Stimulated activated naive CD8-positive, alpha-beta T cell treated with anti-CD3 and anti-CD28 coated beads, Interleukin-15, amount 100 ng/mL, for 72 hours (primary cell): ENCODE results near the gene SPATA3.
"Not testable (repeated sequence)": the region's sequence is repeated elsewhere in the genome, so short reads cannot be mapped to it uniquely, and the experiment has no call there.

Source experiments
- ATAC-seq: fragments of 150-1000 bp; cut with Tn5 transposase; 2 replicates; pipeline ENCODE4 v1.10.0; 2021; ENCODE audit warnings: mild to moderate bottlenecking, moderate library complexity
- DNase-seq, 2 donors: peaks; one replicate each; pipeline ENCODE4 v3.0.0; 2021 to 2022
- H3K27ac Mint-ChIP-seq, 2 donors: one replicate each; pipeline ENCODE4 v1.8.0; 2022; ENCODE audit warnings: mild to moderate bottlenecking in 2 of 2, mixed read lengths in 2 of 2, moderate library complexity in 2 of 2
- H3K27me3 Mint-ChIP-seq: one replicate; pipeline ENCODE4 v1.8.0; 2022; ENCODE audit warnings: mixed read lengths
- H3K4me1 Mint-ChIP-seq: one replicate; pipeline ENCODE4 v1.8.0; 2022; ENCODE audit warnings: mild to moderate bottlenecking, mixed read lengths
- H3K4me3 Mint-ChIP-seq, 2 donors: one replicate each; pipeline ENCODE4 v1.8.0; 2022; ENCODE audit warnings: mild to moderate bottlenecking in 2 of 2, mixed read lengths in 2 of 2, moderate library complexity in 1 of 2
- H3K9me3 Mint-ChIP-seq, 2 donors: one replicate each; pipeline ENCODE4 v1.8.0; 2022; ENCODE audit warnings: mixed read lengths in 2 of 2

The SPATA3 gene

GRCh38 chr2:231018184-231018583 lies 22.3 kb downstream of the SPATA3 start:
- Mint-ChIP-seq H3K4me1 (no peaks in the 10 kb centered on the region), H3K27ac (no peak overlapping the region), H3K27me3 (peaks cover 38% of the 10 kb centered on the region), H3K4me3 (no peak overlapping the region), H3K9me3 (no peaks in the 10 kb centered on the region)
- ATAC-seq (no peak), DNase-seq (no peak)

DNA sequence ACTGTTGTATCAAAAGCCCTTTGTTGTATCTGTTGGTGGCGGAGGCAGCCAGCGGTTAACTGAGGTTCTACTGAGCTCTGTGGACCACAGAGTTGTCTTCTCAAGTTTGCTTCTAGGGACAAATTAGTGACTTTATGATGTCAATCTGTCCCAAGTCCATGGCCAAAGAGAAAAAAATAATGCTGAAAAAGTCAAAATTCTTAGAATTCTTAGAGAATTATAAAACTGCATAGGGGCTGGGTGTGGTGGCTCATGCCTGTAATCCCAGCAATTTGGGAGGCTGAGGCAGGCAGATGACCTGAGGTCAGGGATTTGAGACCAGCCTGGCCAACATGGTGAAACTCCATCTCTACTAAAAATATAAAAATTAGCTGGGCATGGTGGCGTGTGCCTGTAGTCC lies 29.1 kb downstream of the SPATA3 start:
- H3K27me3 Mint-ChIP-seq, H3K4me3 Mint-ChIP-seq, ATAC-seq, H3K27ac Mint-ChIP-seq, H3K4me1 Mint-ChIP-seq, H3K9me3 Mint-ChIP-seq, DNase-seq: not testable (repeated sequence)

DNA sequence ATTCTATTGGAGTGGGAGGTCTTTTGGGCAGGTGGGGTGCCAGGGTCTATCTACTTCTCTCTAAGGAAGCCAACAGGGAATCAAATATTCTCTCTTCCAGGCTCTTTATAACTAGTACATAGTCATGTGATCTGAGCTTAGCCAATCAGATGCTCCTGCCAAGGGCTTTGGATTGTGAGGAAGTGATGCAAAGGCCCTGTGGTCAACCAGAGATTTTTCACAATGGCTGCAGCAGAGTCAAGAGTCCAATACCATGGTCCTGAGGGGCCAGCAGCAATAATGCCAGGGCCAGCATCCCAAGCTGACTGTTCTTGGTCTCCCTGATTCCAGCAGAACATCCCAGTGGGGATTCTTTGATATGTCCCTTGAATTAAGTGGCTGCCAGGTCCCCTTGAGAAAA lies 33.0 kb downstream of the SPATA3 start:
- Mint-ChIP-seq H3K27me3 (peaks cover 19% of the 10 kb centered on the region), H3K4me1 (no peaks in the 10 kb centered on the region), H3K4me3 (no peak overlapping the region), H3K27ac (no peak overlapping the region), H3K9me3 (no peaks in the 10 kb centered on the region)
- ATAC-seq (no peak), DNase-seq (no peak)

- ATAC-seq (no peak), DNase-seq (no peak)
- Mint-ChIP-seq H3K27me3 (peaks cover 26% of the 10 kb centered on the region), H3K4me3 (no peak overlapping the region), H3K9me3 (no peaks in the 10 kb centered on the region), H3K4me1 (no peaks in the 10 kb centered on the region), H3K27ac (no peak overlapping the region)
Measured at GRCh38 chr2:231029563-231029962, 33.6 kb downstream of the SPATA3 start.

DNA sequence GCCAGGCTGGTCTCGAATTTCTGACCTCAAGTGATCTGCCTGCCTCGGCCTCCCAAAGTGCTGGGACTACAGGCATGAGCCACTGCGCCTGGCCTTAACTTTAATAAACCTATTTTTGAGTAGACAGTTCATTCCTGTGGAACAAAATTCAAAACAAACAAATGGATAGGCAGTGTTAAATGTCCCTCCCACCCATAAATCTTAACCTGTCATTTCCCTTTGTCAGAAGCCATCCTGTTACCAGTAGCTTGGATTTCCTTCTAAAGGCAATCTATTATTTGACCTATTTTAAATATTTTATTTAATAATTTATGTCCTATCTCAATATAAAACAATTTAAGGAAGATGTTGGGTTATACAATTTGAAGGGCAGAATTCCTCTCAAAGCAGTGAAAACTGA lies 34.8 kb downstream of the SPATA3 start:
- H3K4me3 Mint-ChIP-seq = no peak overlapping the region
- no peak for DNase-seq
- no peak for ATAC-seq
- H3K27ac Mint-ChIP-seq = no peak overlapping the region
- H3K27me3 Mint-ChIP-seq = peaks cover 38% of the 10 kb centered on the region
- no peaks in the 10 kb centered on the region for H3K9me3 Mint-ChIP-seq
- H3K4me1 Mint-ChIP-seq = no peaks in the 10 kb centered on the region

DNA sequence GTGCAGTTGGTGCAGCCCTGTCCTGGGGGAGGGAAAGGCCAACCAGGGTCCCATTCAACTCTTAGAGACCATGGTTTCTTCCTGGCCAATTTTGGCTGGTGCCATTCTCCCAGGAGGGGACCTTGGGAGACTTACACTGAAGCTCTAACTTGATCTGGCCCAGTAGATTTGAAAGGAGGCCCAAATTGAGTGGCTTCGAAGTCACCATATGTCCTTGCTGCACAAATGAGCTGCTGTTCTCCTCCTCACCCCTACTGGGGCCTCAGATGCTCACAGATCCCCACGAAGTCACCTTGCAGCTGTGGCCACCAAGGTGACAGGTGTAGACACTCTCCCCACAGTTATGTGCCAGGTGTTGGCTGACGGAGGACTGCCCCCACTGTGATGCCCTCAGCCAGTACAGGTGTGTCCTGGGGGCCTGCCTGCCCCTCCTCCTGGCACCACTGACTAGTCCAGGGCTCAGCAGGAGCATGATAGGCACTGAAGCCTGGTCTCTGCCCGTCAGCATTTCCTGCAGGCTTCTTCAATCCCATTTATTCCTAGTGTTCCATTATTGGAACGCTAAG lies 36.7 kb downstream of the SPATA3 start:
- Mint-ChIP-seq H3K27ac (no peak overlapping the region), H3K4me3 (no peak overlapping the region), H3K4me1 (no peaks in the 10 kb centered on the region), H3K9me3 (no peaks in the 10 kb centered on the region), H3K27me3 (peaks cover 55% of the 10 kb centered on the region)
- ATAC-seq (no peak), DNase-seq (no peak)

- DNase-seq = no peak
- no peak overlapping the region for H3K4me3 Mint-ChIP-seq
- no peaks in the 10 kb centered on the region for H3K9me3 Mint-ChIP-seq
- H3K4me1 Mint-ChIP-seq = peaks cover 5% of the 10 kb centered on the region
- H3K27me3 Mint-ChIP-seq = peaks cover 61% of the 10 kb centered on the region
- ATAC-seq = no peak
- H3K27ac Mint-ChIP-seq = no peak overlapping the region
Measured at GRCh38 chr2:231033147-231034132, 37.5 kb downstream of the SPATA3 start.

GRCh38 chr2:231034291-231034882 lies 38.5 kb downstream of the SPATA3 start:
- no peak overlapping the region for H3K4me3 Mint-ChIP-seq
- ATAC-seq = no peak
- no peak overlapping the region for H3K27ac Mint-ChIP-seq
- DNase-seq = no peak
- peaks cover 71% of the 10 kb centered on the region for H3K27me3 Mint-ChIP-seq
- H3K9me3 Mint-ChIP-seq = no peaks in the 10 kb centered on the region
- peaks cover 9% of the 10 kb centered on the region for H3K4me1 Mint-ChIP-seq

GRCh38 chr2:231036131-231036530 lies 40.2 kb downstream of the SPATA3 start:
- Mint-ChIP-seq H3K9me3 (no peaks in the 10 kb centered on the region), H3K4me1 (peaks cover 9% of the 10 kb centered on the region), H3K27ac (no peak overlapping the region), H3K4me3 (no peak overlapping the region), H3K27me3 (peaks cover 88% of the 10 kb centered on the region)
- ATAC-seq (no peak), DNase-seq (no peak)

- ATAC-seq = no peak
- no peak for DNase-seq
- Mint-ChIP-seq H3K9me3 (no peaks in the 10 kb centered on the region), H3K27me3 (peaks cover 93% of the 10 kb centered on the region), H3K4me3 (no peak overlapping the region), H3K27ac (no peak overlapping the region), H3K4me1 (peaks cover 9% of the 10 kb centered on the region)
Measured at GRCh38 chr2:231036578-231037106, 40.7 kb downstream of the SPATA3 start.

DNA sequence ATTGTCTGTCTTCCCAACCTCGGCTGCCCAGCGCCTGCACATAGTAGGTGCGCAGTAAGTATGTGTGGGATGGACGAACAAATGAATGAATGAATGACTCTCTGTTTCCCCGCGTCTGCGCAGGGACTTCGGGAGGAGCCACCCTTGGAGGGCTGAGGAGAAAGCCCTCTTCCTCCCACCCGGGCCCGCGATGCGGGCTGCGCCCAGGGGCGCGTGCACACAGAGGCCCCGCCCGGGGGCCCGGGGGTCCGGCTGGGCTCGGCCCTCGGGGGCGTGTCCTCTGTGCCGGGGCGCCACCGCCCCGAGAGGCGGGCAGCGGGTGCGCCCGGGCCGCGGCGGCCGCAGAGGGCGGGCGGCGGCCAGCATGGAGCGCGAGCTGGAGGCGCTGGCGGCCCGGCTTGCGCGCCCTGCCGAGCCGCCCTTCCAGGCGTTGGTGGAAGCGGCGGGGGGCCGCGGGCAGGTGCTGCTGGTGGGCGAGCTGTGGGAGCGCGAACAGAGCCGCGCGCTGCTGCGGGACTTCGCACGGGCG lies 41.3 kb downstream of the SPATA3 start, which contains the start of gene C2orf72:
C2orf72 (plus strand) TSS at position 322 of the 529 bp plus-strand sequence; CDS start at position 365, 43 bp downstream.
- no peaks in the 10 kb centered on the region for H3K9me3 Mint-ChIP-seq

DNA sequence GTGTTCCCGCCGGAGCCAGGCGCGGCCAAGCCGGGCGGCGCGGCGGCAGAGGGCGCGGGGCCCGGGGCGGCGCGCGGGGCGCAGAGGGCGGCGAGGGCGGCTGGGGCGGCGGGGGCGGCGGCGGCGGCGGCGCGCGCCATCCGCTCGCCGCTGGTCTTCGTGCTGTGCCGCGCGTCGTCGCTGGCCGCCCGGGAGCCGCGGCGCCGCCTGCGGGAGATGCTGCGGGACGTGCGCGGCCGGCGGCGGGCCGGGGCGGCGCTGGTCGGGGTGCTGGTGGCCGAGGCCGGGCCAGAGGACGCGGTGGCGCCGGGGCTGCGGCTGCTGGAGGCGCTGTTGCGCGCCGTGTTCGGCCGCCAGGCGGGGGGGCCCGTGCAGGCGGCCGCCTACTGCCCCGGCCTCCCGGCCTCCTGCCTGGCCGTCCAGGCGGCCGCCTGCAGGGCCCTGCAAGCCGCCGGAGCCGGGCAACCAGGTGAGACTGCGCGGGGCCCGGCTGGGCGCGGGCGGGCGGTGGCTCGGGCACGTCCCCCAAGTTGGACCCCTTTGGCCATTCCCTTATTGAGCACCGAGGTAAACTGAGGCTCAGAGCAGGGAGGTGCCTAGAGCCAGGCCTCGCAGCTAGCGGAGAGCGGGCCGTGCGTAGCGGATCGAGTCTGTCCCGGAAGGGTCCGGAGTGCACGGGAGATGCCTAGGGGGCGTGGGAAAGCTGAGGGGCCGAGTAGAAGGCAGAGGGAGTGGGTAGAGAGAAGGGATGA lies 42.0 kb downstream of the SPATA3 start:
- Mint-ChIP-seq H3K4me3 (peak overlapping the region; percentile 37 to 73), H3K4me1 (peaks cover 9% of the 10 kb centered on the region), H3K27me3 (peaks cover 90% of the 10 kb centered on the region), H3K9me3 (no peaks in the 10 kb centered on the region), H3K27ac (no peak overlapping the region)
- DNase-seq = no peak
- ATAC-seq = peak; percentile 63

More for the DNA sequence above, 41.3 kb downstream of the SPATA3 start, which contains the start of gene C2orf72:
- DNase-seq (no peak), ATAC-seq (peak; percentile 61)
- Mint-ChIP-seq H3K4me1 (peaks cover 9% of the 10 kb centered on the region), H3K27me3 (peaks cover 96% of the 10 kb centered on the region), H3K27ac (no peak within 1 kb of the TSS), H3K4me3 (peak within 1 kb of the TSS; percentile 37 to 73)

DNA sequence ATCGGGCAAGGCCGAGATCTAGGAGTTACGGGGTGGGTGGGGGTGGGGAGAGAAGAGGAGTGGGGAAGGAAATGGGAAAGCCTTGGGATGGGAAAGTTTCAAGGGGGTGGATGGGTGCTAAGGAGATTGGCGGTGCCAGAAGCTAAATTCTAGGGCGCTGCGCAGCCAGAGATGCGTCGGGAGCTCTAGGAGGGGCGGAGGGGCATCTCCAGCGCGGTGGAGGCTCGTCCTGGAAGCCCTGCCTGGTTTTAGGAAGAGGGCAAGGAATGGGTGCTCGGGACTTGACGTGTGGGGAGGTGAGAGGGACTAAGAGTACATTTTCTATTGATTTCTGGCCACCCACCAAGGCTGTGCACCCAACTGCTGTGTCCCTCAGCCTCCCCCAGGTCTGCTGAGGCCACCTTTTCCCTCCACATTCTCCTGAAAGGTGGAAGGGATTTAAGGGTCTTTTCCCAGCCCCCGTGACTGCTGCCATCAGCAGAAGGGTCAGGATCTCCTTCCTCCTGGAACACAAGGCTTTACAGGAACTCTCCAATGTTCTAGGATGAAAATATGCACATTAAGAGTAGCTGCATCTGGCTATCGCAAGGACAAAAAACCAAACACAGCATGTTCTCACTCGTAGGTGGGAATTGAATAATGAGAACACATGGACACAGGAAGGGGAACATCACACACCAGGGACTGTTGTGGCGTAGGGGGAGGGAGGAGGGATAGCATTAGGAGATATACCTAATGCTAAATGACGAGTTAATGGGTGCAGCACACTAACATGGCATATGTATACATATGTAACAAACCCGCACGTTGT lies 42.8 kb downstream of the SPATA3 start:
- Mint-ChIP-seq H3K4me1 (peaks cover 9% of the 10 kb centered on the region), H3K4me3 (peak overlapping the region; percentile 37 to 73), H3K27ac (no peak overlapping the region), H3K9me3 (no peaks in the 10 kb centered on the region), H3K27me3 (peaks cover 82% of the 10 kb centered on the region)
- no peak for ATAC-seq
- DNase-seq = no peak

DNA sequence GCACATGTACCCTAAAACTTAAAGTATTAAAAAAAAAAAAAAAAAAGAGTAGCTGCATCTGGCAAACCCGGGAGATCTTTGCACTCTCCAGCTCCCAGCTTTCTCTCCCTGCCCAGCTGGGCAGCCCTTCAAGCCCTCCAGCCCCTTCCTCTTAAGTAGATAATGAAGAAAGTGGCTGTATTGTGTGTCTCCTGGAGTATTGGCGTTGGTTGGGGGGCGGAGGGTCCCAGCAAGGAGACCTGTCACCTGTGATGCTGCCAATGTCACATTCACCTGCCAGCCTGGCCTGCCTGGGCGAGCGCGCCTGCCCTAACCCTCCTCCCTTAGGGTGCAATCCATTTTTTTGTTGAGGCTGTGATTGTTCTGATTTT lies 43.4 kb downstream of the SPATA3 start:
- no peak overlapping the region for H3K4me3 Mint-ChIP-seq
- ATAC-seq (no peak), DNase-seq (no peak)
- H3K27ac Mint-ChIP-seq = no peak overlapping the region
- H3K4me1 Mint-ChIP-seq = peaks cover 9% of the 10 kb centered on the region
- H3K9me3 Mint-ChIP-seq = no peaks in the 10 kb centered on the region
- peaks cover 76% of the 10 kb centered on the region for H3K27me3 Mint-ChIP-seq
